Testis (tissue), 2 donors: ENCODE data around the gene CD244.

ENCODE experiments used
- POLR2A ChIP-seq: fragments of 450-650 bp; IDR thresholded peaks from one replicate; pipeline ENCODE4 v1.6.1; 2017; ENCODE audit warnings: antibody characterized with exemption, mild to moderate bottlenecking, moderate library complexity
- TF ChIP-seq, protein P1 (sequence below), 3 experiments: fragments of 450-650 bp in 2 of 3; fragments of 200-600 bp in 1 of 3; sonication (generic) in 1 of 3; IDR thresholded peaks; one replicate each; pipeline ENCODE4 v1.5.1; 2016 to 2019; ENCODE audit warnings: antibody characterized with exemption in 3 of 3, mild to moderate bottlenecking in 2 of 3, moderate library complexity in 1 of 3

- TF ChIP-seq, protein P1, sequence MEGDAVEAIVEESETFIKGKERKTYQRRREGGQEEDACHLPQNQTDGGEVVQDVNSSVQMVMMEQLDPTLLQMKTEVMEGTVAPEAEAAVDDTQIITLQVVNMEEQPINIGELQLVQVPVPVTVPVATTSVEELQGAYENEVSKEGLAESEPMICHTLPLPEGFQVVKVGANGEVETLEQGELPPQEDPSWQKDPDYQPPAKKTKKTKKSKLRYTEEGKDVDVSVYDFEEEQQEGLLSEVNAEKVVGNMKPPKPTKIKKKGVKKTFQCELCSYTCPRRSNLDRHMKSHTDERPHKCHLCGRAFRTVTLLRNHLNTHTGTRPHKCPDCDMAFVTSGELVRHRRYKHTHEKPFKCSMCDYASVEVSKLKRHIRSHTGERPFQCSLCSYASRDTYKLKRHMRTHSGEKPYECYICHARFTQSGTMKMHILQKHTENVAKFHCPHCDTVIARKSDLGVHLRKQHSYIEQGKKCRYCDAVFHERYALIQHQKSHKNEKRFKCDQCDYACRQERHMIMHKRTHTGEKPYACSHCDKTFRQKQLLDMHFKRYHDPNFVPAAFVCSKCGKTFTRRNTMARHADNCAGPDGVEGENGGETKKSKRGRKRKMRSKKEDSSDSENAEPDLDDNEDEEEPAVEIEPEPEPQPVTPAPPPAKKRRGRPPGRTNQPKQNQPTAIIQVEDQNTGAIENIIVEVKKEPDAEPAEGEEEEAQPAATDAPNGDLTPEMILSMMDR (IDR thresholded peaks at IDR 0.05), result no peak
- no peak for TF ChIP-seq POLR2A
Observed at GRCh38 chr1:160814856-160815255, 47.8 kb downstream of the CD244 start.
